ENCODE measurements around the gene ATP6AP1.

ATP6AP1 gene

GRCh38 chrX:154472685-154473632 lies 44.5 kb downstream of the ATP6AP1 start:
- DNase-seq (ENCODE audit: low spot score), result no peak

- no peak for DNase-seq (ENCODE audit: low spot score)
Observed at GRCh38 chrX:154473683-154474082, 45.2 kb downstream of the ATP6AP1 start.

- no peak for DNase-seq (ENCODE audit: low spot score)
Observed at GRCh38 chrX:154476821-154477220, 48.3 kb downstream of the ATP6AP1 start.

DNA sequence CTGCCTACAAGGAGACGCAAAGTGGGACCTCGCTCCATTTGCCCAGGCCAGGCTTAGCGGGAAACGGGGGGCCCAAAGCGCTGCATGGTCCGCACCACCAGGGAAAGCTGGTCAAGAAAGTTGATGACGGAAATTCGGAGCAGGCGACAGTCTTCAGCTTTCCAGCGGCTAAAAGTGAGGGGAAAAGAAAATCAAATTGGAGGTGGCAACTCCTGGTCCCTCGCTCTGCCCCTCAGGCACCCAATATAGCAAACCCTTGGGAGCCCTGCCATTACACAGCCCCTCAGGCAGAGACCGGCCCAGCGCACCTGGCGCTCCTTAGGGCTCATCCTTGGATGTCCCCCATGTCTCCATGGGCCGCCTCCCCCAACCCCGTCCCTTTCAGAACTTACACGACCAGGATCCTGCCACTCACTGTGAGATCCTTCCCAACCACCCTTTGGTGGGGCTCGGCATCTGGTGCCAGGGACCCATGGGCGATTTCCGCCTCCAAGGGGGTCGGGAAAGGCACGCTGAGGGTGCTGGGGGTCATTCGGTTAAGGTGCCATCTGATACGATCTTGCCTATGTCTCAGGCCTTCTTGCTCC lies 49.5 kb downstream of the ATP6AP1 start:
- no peak for DNase-seq (ENCODE audit: low spot score)

DNA sequence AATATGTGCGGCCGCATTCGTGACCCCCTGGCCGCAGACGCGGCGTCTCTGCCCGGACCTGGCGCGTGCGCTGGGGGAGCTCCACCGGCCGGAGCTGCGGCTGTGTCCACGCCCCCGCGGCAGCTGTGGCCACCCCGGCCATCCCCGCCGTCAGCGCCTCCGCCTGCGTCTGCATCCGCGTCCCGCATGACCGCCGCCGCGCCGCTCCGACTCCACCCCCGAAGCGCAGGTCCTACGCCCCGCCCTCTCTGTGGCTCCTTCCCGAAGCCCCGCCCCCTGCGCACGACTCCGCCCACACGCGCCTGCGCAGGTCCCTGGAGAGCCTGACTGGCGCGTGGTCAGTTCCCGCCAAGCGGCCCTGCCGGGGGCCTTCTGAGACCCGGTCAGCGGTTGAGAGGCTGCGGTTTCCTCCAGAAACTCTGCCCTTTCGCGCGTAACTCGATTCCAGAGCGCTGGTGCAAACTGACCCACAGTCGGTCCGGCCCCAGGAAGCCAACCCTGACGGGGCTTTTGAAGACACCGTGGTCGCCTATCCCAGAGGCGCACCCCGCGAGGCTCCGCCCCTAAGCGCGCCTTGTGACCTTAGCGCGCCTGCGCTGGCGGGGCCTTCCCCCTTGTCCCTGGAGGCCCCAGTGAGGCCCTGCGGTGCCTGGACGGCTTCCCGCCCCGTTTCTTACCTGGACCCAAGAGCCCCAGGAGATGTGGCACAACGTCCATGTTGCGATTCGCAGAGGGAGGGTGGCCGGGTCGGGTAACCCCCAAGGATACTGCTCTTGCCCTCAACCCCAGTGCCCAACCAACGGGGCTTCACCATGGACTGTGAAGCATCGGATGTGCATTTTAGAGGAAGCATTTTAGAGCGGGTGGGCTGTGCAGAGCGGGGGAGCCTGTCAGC lies 50.5 kb downstream of the ATP6AP1 start, which contains the start of gene LAGE3:
Gene LAGE3 (minus strand): TSS at position 554 of the 895 bp plus-strand sequence. CDS start 366 bp downstream, at position 188.
- DNase-seq (ENCODE audit: low spot score), result peak; percentile 94

- no peak for DNase-seq (ENCODE audit: low spot score)
Observed at GRCh38 chrX:154481195-154481594, 52.7 kb downstream of the ATP6AP1 start.

GRCh38 chrX:154481911-154482601 lies 53.6 kb downstream of the ATP6AP1 start:
- DNase-seq (ENCODE audit: low spot score), result no peak

- DNase-seq (ENCODE audit: low spot score), result no peak
Observed at GRCh38 chrX:154482786-154483185, 54.3 kb downstream of the ATP6AP1 start.

DNA sequence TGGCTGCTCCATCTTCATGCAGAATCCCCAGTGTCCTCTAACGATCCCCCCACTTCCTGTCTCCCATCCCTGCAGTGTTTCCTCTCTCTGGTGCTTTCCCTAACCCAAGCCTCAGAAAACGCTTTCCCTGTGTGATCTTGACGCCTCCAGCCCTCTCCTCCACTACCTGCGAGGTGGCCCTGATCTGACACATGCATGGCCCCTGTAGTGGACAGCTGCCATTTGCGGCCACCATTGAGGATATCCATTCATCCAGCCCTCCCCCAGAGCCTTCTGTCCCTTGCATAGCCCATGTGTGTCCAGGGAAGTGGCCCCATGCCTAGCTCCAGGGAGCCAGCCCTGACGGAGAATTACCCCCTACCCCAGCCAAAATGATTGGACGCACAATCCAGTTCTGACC lies 54.8 kb downstream of the ATP6AP1 start:
- DNase-seq (ENCODE audit: low spot score), result no peak

- no peak for DNase-seq (ENCODE audit: low spot score)
Observed at GRCh38 chrX:154484255-154485149, 56.0 kb downstream of the ATP6AP1 start.

GRCh38 chrX:154485150-154486051 lies 56.9 kb downstream of the ATP6AP1 start:
- DNase-seq (ENCODE audit: low spot score), result no peak

- DNase-seq (ENCODE audit: low spot score), result peak; percentile 29
Observed at GRCh38 chrX:154486052-154486395, 57.5 kb downstream of the ATP6AP1 start.

Data from GM03348 (cell line).